Measurements from ENCODE around the gene PNPLA5.

PNPLA5 gene

GRCh38 chr22:43833286-43834240, 58.2 kb downstream of the PNPLA5 start:
- DNase-seq: no peak

- no peak for DNase-seq
These were observed 59.2 kb downstream of the PNPLA5 start for GRCh38 chr22:43832393-43833265.

GRCh38 chr22:43831561-43832392, 60.0 kb downstream of the PNPLA5 start:
- DNase-seq: no peak

- DNase-seq: no peak
These were observed 60.8 kb downstream of the PNPLA5 start for GRCh38 chr22:43830931-43831560.

- DNase-seq: no peak
These were observed 61.6 kb downstream of the PNPLA5 start for GRCh38 chr22:43829904-43830851.
